Fibroblast of lung (primary cell): ENCODE measurements around the gene SOX21. TPM values are rescaled to one million over a fixed set of nuclear protein-coding genes. Genes with fewer than 3 reads are reported as not detected.

Source experiments
- DNase-seq, 2 donors: peaks; one replicate each; pipeline versions ENCODE4 v3.0.0 to v3.0.0-alpha.2; 2010; ENCODE audit warnings: low read depth in 2 of 2
- H2AFZ ChIP-seq: 2 replicates; pipeline ENCODE4 v1.5.1; 2012; ENCODE audit warnings: low read length, control low read depth, inconsistent platforms
- H3K27ac ChIP-seq: 2 replicates; pipeline ENCODE4 v1.5.1; 2011; ENCODE audit warnings: low read length, control low read depth; ENCODE audit not compliant: insufficient read depth
- H3K27me3 ChIP-seq: 2 replicates; pipeline ENCODE4 v1.5.1; 2011; ENCODE audit warnings: mild to moderate bottlenecking, low read length; ENCODE audit not compliant: control insufficient read depth, insufficient read depth
- H3K36me3 ChIP-seq: 2 replicates; pipeline ENCODE4 v1.5.1; 2011; ENCODE audit warnings: low read length; ENCODE audit not compliant: control insufficient read depth, insufficient read depth
- H3K4me1 ChIP-seq: 2 replicates; pipeline ENCODE4 v1.5.1; 2011; ENCODE audit warnings: low read length; ENCODE audit not compliant: control insufficient read depth, insufficient read depth; ENCODE audit errors: extremely low read depth
- H3K4me2 ChIP-seq: 2 replicates; pipeline ENCODE4 v1.5.1; 2011; ENCODE audit warnings: low read length, control low read depth; ENCODE audit not compliant: insufficient read depth; ENCODE audit errors: extremely low read depth
- H3K4me3 ChIP-seq, 4 experiments: fragments of 200-600 bp in 1 of 4; sonication (generic) in 1 of 4; replicated peaks in 1 of 4; 2 replicates each; pipeline ENCODE4 v1.5.1; 2011 to 2016; ENCODE audit warnings: low read length in 4 of 4, low read depth in 3 of 4, mild to moderate bottlenecking in 3 of 4, control low read depth in 2 of 4, inconsistent platforms in 1 of 4, mixed read lengths in 1 of 4; ENCODE audit not compliant: insufficient read depth in 1 of 4; ENCODE audit errors: control extremely low read depth in 1 of 4
- H3K79me2 ChIP-seq: 2 replicates; pipeline ENCODE4 v1.5.1; 2012; ENCODE audit warnings: mild to moderate bottlenecking, low read length, inconsistent platforms; ENCODE audit not compliant: control insufficient read depth, insufficient read depth
- H3K9ac ChIP-seq: 2 replicates; pipeline ENCODE4 v1.5.1; 2011; ENCODE audit warnings: mild to moderate bottlenecking, low read length, control low read depth; ENCODE audit not compliant: insufficient read depth
- H3K9me3 ChIP-seq: 2 replicates; pipeline ENCODE4 v1.5.1; 2012; ENCODE audit warnings: low read depth, low read length; ENCODE audit not compliant: control insufficient read depth, insufficient read depth
- H4K20me1 ChIP-seq: 2 replicates; pipeline ENCODE4 v1.5.1; 2011; ENCODE audit warnings: low read length; ENCODE audit not compliant: control insufficient read depth, insufficient read depth; ENCODE audit errors: extremely low read depth
- EZH2 ChIP-seq: IDR thresholded peaks from 2 replicates; pipeline ENCODE4 v1.5.1; 2012; ENCODE audit warnings: low read length, control low read depth, mild to moderate bottlenecking; ENCODE audit errors: missing control alignments
- polyA plus RNA-seq, 2 donors: library from polyadenylated mRNA; depleted of rRNA in 1 of 2; stranded (reverse) in 1 of 2; unstranded in 1 of 2; fragments of >200 nt; gene quantifications; 2 replicates each; pipeline ENCODE4 v1.2.1, GENCODE V29; 2011 to 2012; ENCODE audit warnings: missing spikeins in 1 of 2
- total RNA-seq: library from RNA; depleted of rRNA; stranded (reverse); fragments of >200 nt; gene quantifications from 2 replicates; pipeline ENCODE4 v1.2.1, GENCODE V29; 2014
- TF ChIP-seq, protein P1 (sequence below), 2 donors: IDR thresholded peaks in 1 of 2; conservative IDR thresholded peaks in 1 of 2; 1 replicate in 1 of 2; 2 replicates in 1 of 2; pipeline ENCODE4 v1.5.1; 2011 to 2012; ENCODE audit warnings: low read length in 2 of 2, control low read depth in 1 of 2, inconsistent platforms in 1 of 2, low read depth in 1 of 2, mild to moderate bottlenecking in 1 of 2

SOX21 gene
- total and polyA plus RNA-seq, 2 donors (not counting 1 experiment from before 2014, with no cell fraction given): not detected

DNA sequence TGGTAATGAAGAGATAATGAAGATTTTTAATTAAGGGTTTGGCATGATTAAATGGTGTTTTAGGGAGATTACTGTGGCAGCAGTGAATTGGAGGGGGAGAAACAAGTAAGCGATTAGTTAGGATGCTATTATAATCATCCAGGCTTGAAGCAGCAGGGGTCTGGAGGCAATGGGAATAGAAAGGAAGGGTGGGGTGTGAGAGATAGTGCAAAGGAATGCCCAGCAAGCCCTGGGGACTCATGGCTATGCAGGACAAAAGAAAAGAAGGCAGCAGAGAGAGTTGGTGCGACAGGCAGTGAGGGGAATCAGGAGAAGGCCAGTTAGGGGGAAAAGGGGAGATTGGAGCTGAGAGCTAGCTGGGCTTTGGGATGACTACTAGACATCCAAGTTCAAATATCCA is 34.5 kb downstream of the SOX21 start:
- Histone ChIP-seq H3K9me3 (no peaks in the 10 kb centered on the region), H3K27ac (no peak overlapping the region), H3K4me2 (no peak overlapping the region), H2AFZ (no peak overlapping the region), H3K4me3 (no peak overlapping the region), H3K79me2 (no peaks in the 10 kb centered on the region), H3K27me3 (peaks cover 6% of the 10 kb centered on the region), H4K20me1 (no peaks in the 10 kb centered on the region), H3K9ac (no peak overlapping the region), H3K4me1 (no peaks in the 10 kb centered on the region), H3K36me3 (no peaks in the 10 kb centered on the region)
- TF ChIP-seq EZH2: no peak
- TF ChIP-seq, protein P1, sequence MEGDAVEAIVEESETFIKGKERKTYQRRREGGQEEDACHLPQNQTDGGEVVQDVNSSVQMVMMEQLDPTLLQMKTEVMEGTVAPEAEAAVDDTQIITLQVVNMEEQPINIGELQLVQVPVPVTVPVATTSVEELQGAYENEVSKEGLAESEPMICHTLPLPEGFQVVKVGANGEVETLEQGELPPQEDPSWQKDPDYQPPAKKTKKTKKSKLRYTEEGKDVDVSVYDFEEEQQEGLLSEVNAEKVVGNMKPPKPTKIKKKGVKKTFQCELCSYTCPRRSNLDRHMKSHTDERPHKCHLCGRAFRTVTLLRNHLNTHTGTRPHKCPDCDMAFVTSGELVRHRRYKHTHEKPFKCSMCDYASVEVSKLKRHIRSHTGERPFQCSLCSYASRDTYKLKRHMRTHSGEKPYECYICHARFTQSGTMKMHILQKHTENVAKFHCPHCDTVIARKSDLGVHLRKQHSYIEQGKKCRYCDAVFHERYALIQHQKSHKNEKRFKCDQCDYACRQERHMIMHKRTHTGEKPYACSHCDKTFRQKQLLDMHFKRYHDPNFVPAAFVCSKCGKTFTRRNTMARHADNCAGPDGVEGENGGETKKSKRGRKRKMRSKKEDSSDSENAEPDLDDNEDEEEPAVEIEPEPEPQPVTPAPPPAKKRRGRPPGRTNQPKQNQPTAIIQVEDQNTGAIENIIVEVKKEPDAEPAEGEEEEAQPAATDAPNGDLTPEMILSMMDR (conservative IDR thresholded peaks at IDR 0.05 in 1 of 2, IDR thresholded peaks at IDR 0.05 in 1 of 2; ENCODE audit: low read depth in 1 of 2, low read length in 2 of 2): no peak
- no peak for DNase-seq

DNA sequence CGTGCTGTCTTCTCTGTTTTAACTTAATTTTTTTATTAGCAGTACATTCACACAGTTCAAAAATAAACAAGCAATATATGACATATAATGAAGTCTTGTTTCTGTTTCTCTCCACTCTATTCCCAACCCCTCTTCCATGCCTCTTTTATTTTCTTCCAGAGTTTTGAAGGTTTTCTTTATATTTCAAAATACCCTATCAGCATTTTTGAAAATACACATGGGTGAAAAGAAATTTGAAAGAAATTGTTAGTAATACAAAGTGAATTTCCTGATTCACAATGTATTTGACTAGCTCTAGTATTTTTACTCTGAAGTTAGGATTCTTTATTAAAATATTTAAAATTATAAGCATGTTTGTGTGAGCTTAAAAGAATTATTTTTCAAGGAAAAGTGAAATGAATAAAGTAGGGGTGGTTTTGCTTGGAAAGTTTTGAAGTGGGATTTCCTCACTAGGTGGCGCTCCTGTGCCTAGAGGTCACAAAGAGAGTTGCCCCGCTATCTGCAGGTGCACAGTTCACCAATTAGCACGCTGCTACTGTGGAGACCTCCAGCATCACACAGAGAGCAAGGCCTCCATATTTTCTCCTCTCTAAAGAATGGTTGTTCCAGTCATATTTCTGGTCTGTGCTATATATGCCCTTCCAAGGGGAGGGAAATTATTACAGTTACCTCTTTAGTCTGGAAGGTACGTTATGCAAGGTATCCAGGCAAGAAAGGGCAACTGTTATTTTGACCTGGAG is 37.6 kb downstream of the SOX21 start:
- Histone ChIP-seq H3K4me1 (no peaks in the 10 kb centered on the region), H3K36me3 (no peaks in the 10 kb centered on the region), H3K79me2 (no peaks in the 10 kb centered on the region), H2AFZ (no peak overlapping the region), H3K4me2 (no peak overlapping the region), H3K9me3 (no peaks in the 10 kb centered on the region), H4K20me1 (no peaks in the 10 kb centered on the region), H3K4me3 (no peak overlapping the region), H3K9ac (no peak overlapping the region), H3K27me3 (peaks cover 8% of the 10 kb centered on the region), H3K27ac (no peak overlapping the region)
- peak; percentile 18 to 50 for DNase-seq
- TF ChIP-seq, protein P1 (conservative IDR thresholded peaks at IDR 0.05 in 1 of 2, IDR thresholded peaks at IDR 0.05 in 1 of 2; ENCODE audit: low read depth in 1 of 2, low read length in 2 of 2): peak; percentile 69 to 70
- TF ChIP-seq EZH2: no peak

- H3K36me3 ChIP-seq: no peaks in the 10 kb centered on the region
- H3K9me3 ChIP-seq: no peaks in the 10 kb centered on the region
- no peaks in the 10 kb centered on the region for H3K4me1 ChIP-seq
- H3K27me3 ChIP-seq: peaks cover 8% of the 10 kb centered on the region
- H4K20me1 ChIP-seq: no peaks in the 10 kb centered on the region
- no peak for DNase-seq
- no peaks in the 10 kb centered on the region for H3K79me2 ChIP-seq
- H3K4me2 ChIP-seq: no peak overlapping the region
- TF ChIP-seq EZH2: no peak
- TF ChIP-seq, protein P1 (conservative IDR thresholded peaks at IDR 0.05 in 1 of 2, IDR thresholded peaks at IDR 0.05 in 1 of 2; ENCODE audit: low read depth in 1 of 2, low read length in 2 of 2): no peak
- H3K27ac ChIP-seq: no peak overlapping the region
- H3K4me3 ChIP-seq: no peak overlapping the region
- no peak overlapping the region for H2AFZ ChIP-seq
- no peak overlapping the region for H3K9ac ChIP-seq
Measured at GRCh38 chr13:94673851-94674250, 38.5 kb downstream of the SOX21 start.
